Keratinocyte (primary cell): Measurements from ENCODE around the gene CEP63. TPM values are rescaled to one million over a fixed set of nuclear protein-coding genes. Genes with fewer than 3 reads are reported as not detected.

Source experiments
- DNase-seq: peaks from one replicate; pipeline ENCODE4 v3.0.0-alpha.2; 2011; ENCODE audit warnings: low read depth, missing footprints, low spot score
- FAIRE-seq: peaks from 2 replicates; lab custom pipeline; 2011; peaks lifted over from hg19 to GRCh38; lab: Jason Lieb, UNC
- H2AFZ ChIP-seq: 2 replicates; pipeline ENCODE4 v1.6.0; 2012; ENCODE audit warnings: low read length, control low read depth, inconsistent platforms; ENCODE audit not compliant: control insufficient read depth
- H3K27ac ChIP-seq: 2 replicates; pipeline ENCODE4 v1.5.1; 2011; ENCODE audit warnings: low read length; ENCODE audit not compliant: control insufficient read depth, insufficient read depth
- H3K27me3 ChIP-seq: 3 replicates; pipeline ENCODE4 v1.6.0; 2011; ENCODE audit warnings: low read length; ENCODE audit not compliant: control insufficient read depth, insufficient read depth; ENCODE audit errors: extremely low read depth
- H3K36me3 ChIP-seq, 2 experiments: 2 replicates in 1 of 2; 3 replicates in 1 of 2; pipeline ENCODE4 v1.5.1; 2011; ENCODE audit warnings: low read length in 2 of 2, mild to moderate bottlenecking in 1 of 2; ENCODE audit not compliant: control insufficient read depth in 2 of 2, insufficient read depth in 2 of 2; ENCODE audit errors: extremely low read depth in 1 of 2
- H3K4me1 ChIP-seq: 3 replicates; pipeline ENCODE4 v1.5.1; 2011; ENCODE audit warnings: low read length; ENCODE audit not compliant: control insufficient read depth, insufficient read depth; ENCODE audit errors: extremely low read depth
- H3K4me2 ChIP-seq: 3 replicates; pipeline ENCODE4 v1.6.0; 2011; ENCODE audit warnings: low read depth, low read length; ENCODE audit not compliant: control insufficient read depth, insufficient read depth; ENCODE audit errors: extremely low read depth
- H3K4me3 ChIP-seq, 3 experiments: fragments of 200-600 bp in 1 of 3; sonication (generic) in 1 of 3; 2 replicates in 2 of 3; 3 replicates in 1 of 3; pipeline ENCODE4 v1.5.1; 2011 to 2016; ENCODE audit warnings: low read length in 3 of 3, mild to moderate bottlenecking in 3 of 3, control low read depth in 2 of 3, inconsistent platforms in 1 of 3, low read depth in 1 of 3, mixed read lengths in 1 of 3, mixed run types in 1 of 3, moderate library complexity in 1 of 3; ENCODE audit not compliant: control insufficient read depth in 2 of 3, insufficient read depth in 2 of 3; ENCODE audit errors: extremely low read depth in 1 of 3
- H3K79me2 ChIP-seq: 2 replicates; pipeline ENCODE4 v1.6.0; 2012; ENCODE audit warnings: low read length; ENCODE audit not compliant: control insufficient read depth, insufficient read depth
- H3K9ac ChIP-seq: 3 replicates; pipeline ENCODE4 v1.6.0; 2011; ENCODE audit warnings: low read length; ENCODE audit not compliant: control insufficient read depth, insufficient read depth; ENCODE audit errors: extremely low read depth
- H3K9me1 ChIP-seq: 3 replicates; pipeline ENCODE4 v1.6.0; 2011; ENCODE audit warnings: low read length; ENCODE audit not compliant: control insufficient read depth, insufficient read depth; ENCODE audit errors: extremely low read depth
- H3K9me3 ChIP-seq: 2 replicates; pipeline ENCODE4 v1.5.1; 2012; ENCODE audit warnings: low read depth, low read length; ENCODE audit not compliant: control insufficient read depth
- H4K20me1 ChIP-seq: 3 replicates; pipeline ENCODE4 v1.6.0; 2011; ENCODE audit warnings: low read length; ENCODE audit not compliant: control insufficient read depth, insufficient read depth; ENCODE audit errors: extremely low read depth
- CTCF ChIP-seq, 3 experiments: IDR thresholded peaks in 1 of 3; conservative IDR thresholded peaks in 1 of 3; optimal IDR thresholded peaks in 1 of 3; 2 replicates in 2 of 3; 3 replicates in 1 of 3; pipeline versions ENCODE3 to v1.5.1; 2011; ENCODE audit warnings: low read length in 3 of 3, mild to moderate bottlenecking in 3 of 3, moderate library complexity in 2 of 3, control low read depth in 1 of 3, inconsistent platforms in 1 of 3; ENCODE audit not compliant: insufficient read depth in 2 of 3; ENCODE audit errors: extremely low read depth in 1 of 3
- EZH2 ChIP-seq: IDR thresholded peaks from one replicate; pipeline ENCODE4 v1.6.1; 2012; ENCODE audit warnings: inconsistent platforms, mild to moderate bottlenecking, low read length, moderate library complexity
- dilution Hi-C: fragments of 300-500 bp; cut with MboI; formaldehyde crosslinking; loops from one replicate; pipeline ENCODE4 v1.7.0; 2020; ENCODE audit warnings: low sequenced_read_pairs; ENCODE audit not compliant: extremely low pct_ligation_motif_present
- polyA plus RNA-seq, 5 experiments: library from polyadenylated mRNA; depleted of rRNA in 3 of 5; stranded (reverse) in 3 of 5; stranded (forward) in 1 of 5; unstranded in 1 of 5; fragments of >200 nt; gene quantifications; 1 replicate in 1 of 5; 2 replicates in 3 of 5; 3 replicates in 1 of 5; pipeline versions ENCODE4 v1.2.1 to v1.2.3, GENCODE V29; 2011 to 2012; ENCODE audit warnings: missing spikeins in 2 of 5, low read depth in 1 of 5, low replicate concordance in 1 of 5

Gene CEP63
- polyA plus RNA-seq, 1 donor (not counting 4 experiments of a cell fraction or from before 2014, with no cell fraction given), result 10.1 TPM

GRCh38 chr3:134576831-134577230 is 91.0 kb downstream of the CEP63 start:
- H3K27me3 ChIP-seq, result no peaks in the 10 kb centered on the region
- H3K36me3 ChIP-seq, result no peaks in the 10 kb centered on the region
- H3K79me2 ChIP-seq, result no peaks in the 10 kb centered on the region
- no peak for FAIRE-seq
- no peaks in the 10 kb centered on the region for H3K9me3 ChIP-seq
- H3K27ac ChIP-seq, result no peak overlapping the region
- H2AFZ ChIP-seq, result no peak overlapping the region
- H3K4me3 ChIP-seq, result no peak overlapping the region
- dilution Hi-C loops, result no loop called here
- no peak for DNase-seq
- no peak overlapping the region for H3K9ac ChIP-seq
- H3K9me1 ChIP-seq, result no peaks in the 10 kb centered on the region
- no peak overlapping the region for H3K4me2 ChIP-seq
- TF ChIP-seq EZH2 (no peak), CTCF (optimal IDR thresholded peaks at IDR 0.05 in 1 of 3, IDR thresholded peaks at IDR 0.05 in 1 of 3, conservative IDR thresholded peaks at IDR 0.05 in 1 of 3; ENCODE audit: extremely low read depth in 1 of 3, insufficient read depth in 2 of 3, low read length in 3 of 3) (no peak)
- no peaks in the 10 kb centered on the region for H4K20me1 ChIP-seq
- no peaks in the 10 kb centered on the region for H3K4me1 ChIP-seq

GRCh38 chr3:134579141-134579665 is 93.3 kb downstream of the CEP63 start:
- H3K36me3 ChIP-seq, result no peaks in the 10 kb centered on the region
- no peaks in the 10 kb centered on the region for H4K20me1 ChIP-seq
- no peak overlapping the region for H3K27ac ChIP-seq
- H3K4me2 ChIP-seq, result no peak overlapping the region
- no peaks in the 10 kb centered on the region for H3K9me1 ChIP-seq
- no peaks in the 10 kb centered on the region for H3K27me3 ChIP-seq
- no peak overlapping the region for H3K9ac ChIP-seq
- no peaks in the 10 kb centered on the region for H3K4me1 ChIP-seq
- no peak for FAIRE-seq
- dilution Hi-C loops, result no loop called here
- H3K4me3 ChIP-seq, result no peak overlapping the region
- H3K9me3 ChIP-seq, result no peaks in the 10 kb centered on the region
- DNase-seq, result no peak
- no peaks in the 10 kb centered on the region for H3K79me2 ChIP-seq
- TF ChIP-seq CTCF (optimal IDR thresholded peaks at IDR 0.05 in 1 of 3, IDR thresholded peaks at IDR 0.05 in 1 of 3, conservative IDR thresholded peaks at IDR 0.05 in 1 of 3; ENCODE audit: extremely low read depth in 1 of 3, insufficient read depth in 2 of 3, low read length in 3 of 3) (no peak), EZH2 (no peak)
- no peak overlapping the region for H2AFZ ChIP-seq
